ENCODE results near the gene LRMDA.

Gene LRMDA

GRCh38 chr10:76252733-76253132 is 821.3 kb downstream of the LRMDA start:
- TF ChIP-seq CTCF (IDR thresholded peaks at IDR 0.05), result no peak
- Histone ChIP-seq H3K9ac (no peak overlapping the region), H3K4me1 (no peaks in the 10 kb centered on the region)

GRCh38 chr10:76255241-76255640 is 823.8 kb downstream of the LRMDA start:
- no peak overlapping the region for H3K9ac ChIP-seq
- H3K4me1 ChIP-seq, result no peaks in the 10 kb centered on the region
- no peaks in the 10 kb centered on the region for H3K36me3 ChIP-seq (ENCODE audit: control insufficient read depth, insufficient read depth, low read length)
- H3K4me3 ChIP-seq (ENCODE audit: low read depth, low read length), result no peak overlapping the region
- no peaks in the 10 kb centered on the region for H3K27me3 ChIP-seq (ENCODE audit: control insufficient read depth, insufficient read depth, low read length)
- no peak overlapping the region for H3K27ac ChIP-seq
- no peaks in the 10 kb centered on the region for H3K9me3 ChIP-seq (ENCODE audit: control insufficient read depth, low read length)
- no peak for TF ChIP-seq CTCF (IDR thresholded peaks at IDR 0.05)
- H3K4me2 ChIP-seq (ENCODE audit: low read length), result no peak overlapping the region
- H3K79me2 ChIP-seq, result no peaks in the 10 kb centered on the region
- H2AFZ ChIP-seq, result no peak overlapping the region

More at GRCh38 chr10:76252733-76253132, 821.3 kb downstream of the LRMDA start:
- Histone ChIP-seq H3K4me3 (ENCODE audit: low read depth, low read length) (no peak overlapping the region), H3K36me3 (ENCODE audit: control insufficient read depth, insufficient read depth, low read length) (no peaks in the 10 kb centered on the region), H3K79me2 (no peaks in the 10 kb centered on the region), H3K4me2 (ENCODE audit: low read length) (no peak overlapping the region), H3K27me3 (ENCODE audit: control insufficient read depth, insufficient read depth, low read length) (no peaks in the 10 kb centered on the region), H3K9me3 (ENCODE audit: control insufficient read depth, low read length) (no peaks in the 10 kb centered on the region), H2AFZ (no peak overlapping the region), H3K27ac (no peak overlapping the region)

DNA sequence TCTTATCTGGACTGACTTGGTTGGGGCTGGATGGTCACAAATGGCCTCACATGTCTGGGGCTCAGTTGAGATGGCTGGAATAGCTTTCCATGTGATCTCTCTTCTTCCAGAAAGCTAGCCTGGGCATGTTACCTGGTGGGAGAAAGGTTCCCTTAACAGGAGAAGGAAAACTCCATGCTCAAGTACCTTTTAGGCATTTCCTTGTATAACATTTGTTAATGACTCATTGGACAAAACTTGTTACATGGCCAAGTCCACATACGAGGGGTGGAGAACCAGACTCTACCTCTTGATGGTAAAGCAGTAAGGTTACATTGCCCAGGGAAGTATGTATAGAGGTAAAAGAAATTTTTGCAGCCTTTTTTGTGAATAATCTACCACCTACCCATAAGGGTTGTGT is 826.4 kb downstream of the LRMDA start:
- Histone ChIP-seq H3K79me2 (no peaks in the 10 kb centered on the region), H3K4me3 (ENCODE audit: low read depth, low read length) (no peak overlapping the region), H3K4me1 (no peaks in the 10 kb centered on the region), H3K36me3 (ENCODE audit: control insufficient read depth, insufficient read depth, low read length) (no peaks in the 10 kb centered on the region), H3K27me3 (ENCODE audit: control insufficient read depth, insufficient read depth, low read length) (no peaks in the 10 kb centered on the region), H3K9ac (no peak overlapping the region), H3K9me3 (ENCODE audit: control insufficient read depth, low read length) (no peaks in the 10 kb centered on the region), H3K27ac (no peak overlapping the region), H2AFZ (no peak overlapping the region), H3K4me2 (ENCODE audit: low read length) (no peak overlapping the region)
- no peak for TF ChIP-seq CTCF (IDR thresholded peaks at IDR 0.05)

GRCh38 chr10:76265441-76266113 is 834.2 kb downstream of the LRMDA start:
- H3K4me3 ChIP-seq (ENCODE audit: low read depth, low read length), result no peak overlapping the region
- no peaks in the 10 kb centered on the region for H3K79me2 ChIP-seq
- no peaks in the 10 kb centered on the region for H3K36me3 ChIP-seq (ENCODE audit: control insufficient read depth, insufficient read depth, low read length)
- no peak for TF ChIP-seq CTCF (IDR thresholded peaks at IDR 0.05)
- no peak overlapping the region for H3K27ac ChIP-seq
- H3K27me3 ChIP-seq (ENCODE audit: control insufficient read depth, insufficient read depth, low read length), result no peaks in the 10 kb centered on the region
- no peak overlapping the region for H2AFZ ChIP-seq
- no peaks in the 10 kb centered on the region for H3K9me3 ChIP-seq (ENCODE audit: control insufficient read depth, low read length)
- H3K4me2 ChIP-seq (ENCODE audit: low read length), result no peak overlapping the region
- H3K4me1 ChIP-seq, result no peaks in the 10 kb centered on the region
- no peak overlapping the region for H3K9ac ChIP-seq

- Histone ChIP-seq H3K27ac (no peak overlapping the region), H3K27me3 (ENCODE audit: control insufficient read depth, insufficient read depth, low read length) (no peaks in the 10 kb centered on the region), H3K4me2 (ENCODE audit: low read length) (no peak overlapping the region), H3K4me1 (no peaks in the 10 kb centered on the region), H3K4me3 (ENCODE audit: low read depth, low read length) (no peak overlapping the region), H3K79me2 (no peaks in the 10 kb centered on the region), H3K9ac (no peak overlapping the region), H3K9me3 (ENCODE audit: control insufficient read depth, low read length) (no peaks in the 10 kb centered on the region), H3K36me3 (ENCODE audit: control insufficient read depth, insufficient read depth, low read length) (no peaks in the 10 kb centered on the region), H2AFZ (no peak overlapping the region)
- TF ChIP-seq CTCF (IDR thresholded peaks at IDR 0.05), result no peak
Observed at GRCh38 chr10:76268530-76268929, 837.1 kb downstream of the LRMDA start.

All from parathyroid adenoma (tissue), 2 donors.